Uterus (tissue), 2 donors: ENCODE data around the gene UROS.

ENCODE experiments used
- POLR2A ChIP-seq, 2 donors: fragments of 450-650 bp; IDR thresholded peaks; one replicate each; pipeline ENCODE4 v1.6.1; 2016; ENCODE audit warnings: antibody characterized with exemption in 2 of 2, mild to moderate bottlenecking in 1 of 2, moderate library complexity in 1 of 2
- TF ChIP-seq, protein P1 (sequence below), 4 experiments: fragments of 200-600 bp in 2 of 4; fragments of 450-650 bp in 2 of 4; sonication (generic) in 2 of 4; IDR thresholded peaks; one replicate each; pipeline ENCODE4 v1.5.1; 2016 to 2019; ENCODE audit warnings: antibody characterized with exemption in 4 of 4, mild to moderate bottlenecking in 2 of 4, moderate library complexity in 1 of 4

DNA sequence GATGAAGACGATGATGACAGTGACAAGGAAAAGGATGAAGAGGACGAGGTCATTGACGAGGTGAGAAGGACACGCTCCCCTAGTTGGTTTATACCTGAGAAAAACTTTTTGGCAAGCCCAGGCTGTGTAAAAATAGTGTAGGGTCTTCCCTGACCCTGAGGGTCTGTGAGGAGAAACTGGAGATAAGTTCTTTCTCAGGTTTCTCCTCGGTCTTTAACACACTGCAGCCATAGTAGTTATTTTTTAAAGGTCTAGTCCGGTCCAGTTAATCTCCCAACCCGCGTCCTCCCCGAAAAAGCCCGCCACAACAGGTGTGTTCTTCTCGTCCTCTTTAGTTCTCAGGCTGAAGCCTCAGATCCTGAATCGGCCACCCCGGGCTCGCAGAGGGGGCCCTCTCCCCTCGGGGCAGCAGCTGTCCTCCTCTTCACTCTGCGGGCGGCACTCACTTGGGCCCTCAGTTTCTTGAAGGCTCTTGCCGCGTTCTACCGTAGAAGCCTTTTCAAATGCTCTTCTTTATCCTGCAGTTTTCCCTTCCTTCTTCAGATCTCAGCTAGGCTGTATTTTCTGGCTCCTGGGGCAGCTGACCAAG lies 699 bp upstream of the UROS start:
- TF ChIP-seq, protein P1, sequence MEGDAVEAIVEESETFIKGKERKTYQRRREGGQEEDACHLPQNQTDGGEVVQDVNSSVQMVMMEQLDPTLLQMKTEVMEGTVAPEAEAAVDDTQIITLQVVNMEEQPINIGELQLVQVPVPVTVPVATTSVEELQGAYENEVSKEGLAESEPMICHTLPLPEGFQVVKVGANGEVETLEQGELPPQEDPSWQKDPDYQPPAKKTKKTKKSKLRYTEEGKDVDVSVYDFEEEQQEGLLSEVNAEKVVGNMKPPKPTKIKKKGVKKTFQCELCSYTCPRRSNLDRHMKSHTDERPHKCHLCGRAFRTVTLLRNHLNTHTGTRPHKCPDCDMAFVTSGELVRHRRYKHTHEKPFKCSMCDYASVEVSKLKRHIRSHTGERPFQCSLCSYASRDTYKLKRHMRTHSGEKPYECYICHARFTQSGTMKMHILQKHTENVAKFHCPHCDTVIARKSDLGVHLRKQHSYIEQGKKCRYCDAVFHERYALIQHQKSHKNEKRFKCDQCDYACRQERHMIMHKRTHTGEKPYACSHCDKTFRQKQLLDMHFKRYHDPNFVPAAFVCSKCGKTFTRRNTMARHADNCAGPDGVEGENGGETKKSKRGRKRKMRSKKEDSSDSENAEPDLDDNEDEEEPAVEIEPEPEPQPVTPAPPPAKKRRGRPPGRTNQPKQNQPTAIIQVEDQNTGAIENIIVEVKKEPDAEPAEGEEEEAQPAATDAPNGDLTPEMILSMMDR (IDR thresholded peaks at IDR 0.05) = no peak
- TF ChIP-seq POLR2A (IDR thresholded peaks at IDR 0.05) = no peak
